Adrenal gland (tissue), 12 donors: ENCODE measurements around the gene SPECC1L. TPM values are rescaled to one million over a fixed set of nuclear protein-coding genes. Genes with fewer than 3 reads are reported as not detected.
"Not testable (repeated sequence)": the region's sequence is repeated elsewhere in the genome, so short reads cannot be mapped to it uniquely, and the experiment has no call there.

Experiments used
- DNase-seq, 7 donors: peaks; one replicate each; pipeline ENCODE4 v3.0.0-alpha.2; 2019 to 2020
- H3K27ac ChIP-seq, 5 donors: fragments of 200-600 bp; sonication (generic) in 4 of 5; 1 replicate in 3 of 5; 2 replicates in 2 of 5; pipeline versions ENCODE4 v1.5.1 to v1.8.0; 2016 to 2020; ENCODE audit warnings: mild to moderate bottlenecking in 1 of 5
- H3K27me3 ChIP-seq: fragments of 200-600 bp; 2 replicates; pipeline ENCODE4 v1.8.0; 2021
- H3K36me3 ChIP-seq, 2 donors: fragments of 200-600 bp; replicated peaks in 1 of 2; 1 replicate in 1 of 2; 2 replicates in 1 of 2; pipeline versions ENCODE4 v1.5.1 to v1.8.0; 2018 to 2022
- H3K4me1 ChIP-seq, 2 donors: fragments of 200-600 bp; replicated peaks in 1 of 2; 1 replicate in 1 of 2; 2 replicates in 1 of 2; pipeline versions ENCODE4 v1.5.1 to v1.8.0; 2018 to 2021
- H3K4me3 ChIP-seq, 4 donors: fragments of 200-600 bp; sonication (generic) in 3 of 4; one replicate each; pipeline ENCODE4 v1.5.1; 2016 to 2018
- H3K9me3 ChIP-seq, 3 donors: fragments of 200-600 bp; sonication (generic) in 1 of 3; replicated peaks in 1 of 3; 1 replicate in 2 of 3; 2 replicates in 1 of 3; pipeline versions ENCODE4 v1.5.1 to v1.8.0; 2016 to 2021
- CTCF ChIP-seq, 6 experiments: fragments of 450-650 bp in 4 of 6; fragments of 200-600 bp in 2 of 6; sonication (generic) in 1 of 6; IDR thresholded peaks; 1 replicate in 5 of 6; 2 replicates in 1 of 6; pipeline versions ENCODE4 v1.5.1 to v1.8.0; 2016 to 2021; ENCODE audit warnings: antibody characterized with exemption in 6 of 6, mild to moderate bottlenecking in 2 of 6, moderate library complexity in 1 of 6
- POLR2A ChIP-seq, 2 donors: fragments of 450-650 bp; IDR thresholded peaks; one replicate each; pipeline ENCODE4 v1.6.1; 2017; ENCODE audit warnings: antibody characterized with exemption in 2 of 2, mild to moderate bottlenecking in 2 of 2, moderate library complexity in 1 of 2
- WGBS, 4 donors: extraction: QIAGEN DNeasy Blood & Tissue Kit in 2 of 4; methylation state at CpG; one replicate each; pipeline versions ENCODE4 v1.1.5 to v1.1.7; 2013 to 2017; 5-methylcytosine and 5-hydroxymethylcytosine counted together
- intact Hi-C, 2 donors: fragments of 100-400 bp; cut with DNase I; formaldehyde crosslinking; loops; one replicate each; pipeline versions ENCODE4 v1.14.1 to v1.15.0; 2022 to 2023
- polyA plus RNA-seq, 3 donors: library from polyadenylated mRNA; stranded (reverse); fragments of 200-250 nt in 2 of 3; fragments of 350-450 nt in 1 of 3; fragmentation: Illumina TruSeq in 1 of 3; extraction: RNeasy Lipid Tissue Mini Kit (QIAGEN cat#74804) in 1 of 3; gene quantifications; one replicate each; pipeline ENCODE4 v1.2.3, GENCODE V29; 2013 to 2014
- total RNA-seq, 9 donors: library from RNA; depleted of rRNA in 4 of 9; stranded (reverse); fragments of >200 nt in 4 of 9; fragments of 120-200 nt in 1 of 9; fragmentation: NEBNext Ultra II Directional in 1 of 9; extraction: Animal tissue kit (Norgen Biotek cat#: 25700) in 1 of 9; gene quantifications; one replicate each; pipeline versions ENCODE4 v1.1.0 to v1.2.4, GENCODE V29; 2013 to 2023
- donor health status: healthy with polysubstance abuse.
- donor health status: Bipolar disorder and iron deficiency.
- donor health status: DM: yes; HTN: yes; CAD: no.
- donor health status: DM: no; HTN: no; CAD: no.
- donor health status: DM: no; HTN: no; CAD: no.
- donor health status: DM: yes; HTN: yes; CAD: no.

SPECC1L gene
- total and polyA plus RNA-seq, 12 donors = 7.2 to 121 (median 43.5) TPM

DNA sequence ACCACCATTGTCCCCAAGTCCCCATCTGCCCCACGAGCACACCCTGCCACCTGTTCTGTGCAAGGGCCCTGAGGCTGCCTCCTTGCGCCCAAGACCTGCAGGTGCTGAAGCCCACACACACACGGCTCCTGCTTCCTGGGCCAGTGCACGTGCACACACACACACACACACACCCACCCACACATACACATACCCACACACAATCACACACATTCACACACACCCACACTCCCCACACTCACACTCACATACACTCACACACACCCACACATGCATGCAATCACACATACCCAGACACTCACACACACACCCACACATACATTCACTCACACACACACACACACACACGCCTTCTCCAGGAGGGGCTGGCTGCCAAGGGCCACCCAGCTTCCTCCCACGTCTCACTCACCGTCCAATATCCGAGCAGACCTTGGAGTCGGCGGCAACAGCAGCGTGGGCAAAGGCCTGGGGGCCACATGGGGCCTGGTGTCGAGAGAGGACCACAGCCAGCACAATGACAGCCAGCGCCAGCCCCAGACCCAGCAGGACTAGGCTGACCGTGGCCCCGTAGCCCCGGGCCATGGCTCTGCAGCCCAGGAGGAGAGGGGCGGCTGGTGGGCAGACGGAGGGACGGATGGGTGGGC is 26.4 kb upstream of the SPECC1L start:
- Histone ChIP-seq H3K9me3 (no peaks in the 10 kb centered on the region), H3K4me1 (peaks cover 0 to 6% of the 10 kb centered on the region in 2 donors), H3K4me3 (peak overlapping the region in 1 of 4 donors; percentile 48), H3K36me3 (no peaks in the 10 kb centered on the region), H3K27ac (peak overlapping the region in 3 of 5 donors; percentile 56 to 94 (median 60)), H3K27me3 (no peaks in the 10 kb centered on the region)
- 43 to 63% (median 55%) methylated on average over 11 to 19 of the region's 19 CpGs for WGBS, 4 donors
- no peak for TF ChIP-seq CTCF (IDR thresholded peaks at IDR 0.05)
- TF ChIP-seq POLR2A (IDR thresholded peaks at IDR 0.05) = no peak
- intact Hi-C loops = no loop called here
- no peak for DNase-seq

DNA sequence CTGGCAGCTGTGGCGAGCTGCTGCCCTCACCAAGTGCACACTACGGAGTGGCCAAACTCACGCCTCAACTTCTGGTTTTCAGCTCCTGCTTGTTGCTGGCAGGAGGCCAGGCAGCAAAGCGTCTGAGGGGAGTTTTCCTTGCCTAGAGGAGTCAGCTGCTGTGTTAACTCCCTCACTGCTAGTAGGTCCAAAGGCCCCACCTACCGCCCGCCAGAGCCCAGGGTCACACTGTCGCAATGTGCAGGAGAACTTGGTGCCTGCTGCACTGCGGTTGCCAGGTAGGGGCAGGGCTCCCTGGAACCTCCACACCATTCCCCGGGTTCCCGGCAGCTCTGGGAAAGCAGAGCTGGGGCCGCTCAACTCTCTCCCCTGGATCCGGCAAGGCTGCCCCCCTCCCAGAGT is 25.6 kb upstream of the SPECC1L start, which contains the start of gene GGT5:
Gene GGT5, minus strand, starts transcription at position 53 of the 402 bp plus-strand sequence. CDS start 357 bp downstream, outside the sequence.
- H3K27ac ChIP-seq = peak within 1 kb of the TSS in 4 of 5 donors; percentile 52 to 94 (median 62)
- H3K36me3 ChIP-seq, H3K27me3 ChIP-seq, H3K4me1 ChIP-seq, H3K9me3 ChIP-seq, intact Hi-C loops: not testable (repeated sequence)
- 22 to 40% (median 29%) methylated on average over 5 to 12 of the region's 12 CpGs for WGBS, 4 donors
- peak in 1 of 7 donors; percentile 66 for DNase-seq
- peak within 1 kb of the TSS in 1 of 4 donors; percentile 48 for H3K4me3 ChIP-seq

DNA sequence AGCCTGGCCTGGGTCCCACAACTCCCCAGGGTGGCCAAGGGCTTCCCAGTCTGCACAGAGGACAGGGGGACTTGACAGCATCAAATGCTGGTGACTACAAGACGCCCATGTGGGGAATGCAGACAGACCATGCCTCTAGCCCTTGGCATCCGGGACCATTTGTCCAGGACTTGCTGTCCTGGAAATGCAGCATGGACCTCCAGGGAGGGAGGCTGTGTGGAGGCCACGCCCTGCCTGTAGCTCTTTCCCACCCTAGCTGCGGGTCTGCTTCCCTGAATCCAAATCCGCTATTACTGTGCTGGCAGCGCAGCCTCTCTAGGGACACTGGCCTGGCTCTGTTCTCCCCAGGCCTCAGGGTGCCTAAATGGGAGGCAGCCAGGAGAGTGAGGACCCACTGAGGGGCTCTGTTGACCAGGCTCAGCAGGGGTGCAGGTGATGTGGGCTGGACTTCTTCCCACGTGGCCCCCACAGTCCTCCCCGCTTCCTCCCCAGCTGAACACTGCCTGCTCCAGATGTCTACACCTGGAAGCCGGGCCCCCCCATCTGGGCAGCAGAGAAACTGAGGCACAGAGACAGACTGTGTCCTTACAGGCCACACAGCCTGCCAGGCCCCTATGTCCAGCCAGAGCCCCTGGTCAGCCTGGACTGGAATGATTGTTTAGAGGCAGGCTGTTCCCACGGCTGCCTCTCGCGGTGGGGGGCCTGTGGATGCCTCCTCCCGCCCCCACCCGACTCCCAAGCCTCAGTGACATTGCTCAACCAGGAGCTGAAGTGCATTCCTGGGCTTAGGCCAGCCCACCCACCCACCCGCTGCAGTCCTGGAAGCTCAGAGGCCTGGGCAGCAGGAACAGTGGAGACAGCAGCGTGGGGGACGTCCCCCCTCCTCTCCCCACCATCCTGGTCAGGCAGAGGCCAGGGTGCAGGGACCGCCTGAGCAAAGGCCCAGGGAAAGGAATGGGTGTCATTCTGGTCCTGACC is 24.8 kb upstream of the SPECC1L start:
- not testable (repeated sequence) for H3K36me3 ChIP-seq, H3K9me3 ChIP-seq, H3K27me3 ChIP-seq, H3K4me1 ChIP-seq
- Histone ChIP-seq H3K27ac (peak overlapping the region in 4 of 5 donors; percentile 51 to 94 (median 64)), H3K4me3 (peak overlapping the region in 1 of 4 donors; percentile 41)
- DNase-seq = peak in 6 of 7 donors; percentile 37 to 79 (median 62)
- TF ChIP-seq POLR2A (IDR thresholded peaks at IDR 0.05) = peak in 1 of 2 donors; percentile 27
- WGBS, 4 donors = 50 to 80% (median 60%) methylated on average over 4 to 18 of the region's 18 CpGs
- intact Hi-C loops = loop anchor here (2.0 kb wide), 2 partner anchors 55 to 57 kb away; no protein-coding TSS in a partner anchor

DNA sequence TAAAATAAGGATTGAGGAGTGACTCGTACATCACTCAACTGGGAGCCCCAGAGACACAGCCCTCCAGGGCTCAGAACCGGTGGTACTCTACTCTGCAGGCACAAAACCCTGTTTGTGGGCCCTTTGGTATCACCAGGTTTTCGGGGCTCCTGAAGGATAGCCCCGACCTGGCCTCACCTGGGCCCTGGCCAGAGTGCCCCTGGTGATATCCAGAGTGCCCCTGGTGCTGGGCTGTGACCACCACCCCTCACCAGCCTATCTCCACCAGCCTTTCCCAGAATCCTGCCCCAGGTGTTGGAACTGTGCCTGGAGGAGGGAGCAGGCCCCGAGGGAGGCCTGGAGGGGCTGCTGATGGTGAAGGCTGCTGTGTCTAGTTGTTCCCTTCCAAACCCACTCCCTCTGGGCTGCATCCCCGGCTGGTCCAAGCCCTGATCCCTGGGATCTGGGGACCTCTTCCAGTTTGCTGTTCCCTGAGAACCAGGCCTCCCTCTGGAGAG is 23.6 kb upstream of the SPECC1L start:
- Histone ChIP-seq H3K9me3 (no peaks in the 10 kb centered on the region), H3K27ac (peak overlapping the region in 4 of 5 donors; percentile 44 to 94 (median 65)), H3K27me3 (no peaks in the 10 kb centered on the region), H3K36me3 (no peaks in the 10 kb centered on the region), H3K4me3 (no peak overlapping the region), H3K4me1 (peaks cover 0 to 6% of the 10 kb centered on the region in 2 donors)
- DNase-seq = no peak
- WGBS, 4 donors = 55 to 85% (median 70%) methylated on average over 5 to 6 of the region's 6 CpGs
- intact Hi-C loops = loop anchor here (2.0 kb wide), 2 partner anchors 56 to 58 kb away; no protein-coding TSS in a partner anchor
- TF ChIP-seq CTCF (IDR thresholded peaks at IDR 0.05) (no peak), POLR2A (IDR thresholded peaks at IDR 0.05) (no peak)
